Endodermal cell (in vitro differentiated cells): ENCODE results near the gene RAB42. TPM values are rescaled to one million over a fixed set of nuclear protein-coding genes. Genes with fewer than 3 reads are reported as not detected.

Experiments
- DNase-seq: peaks from one replicate; pipeline ENCODE4 v3.0.0-alpha.2; 2017
- H3K27ac ChIP-seq: 2 replicates; pipeline ENCODE4 v1.5.1; 2013; ENCODE audit warnings: mild to moderate bottlenecking, low read depth, low read length, moderate library complexity
- H3K27me3 ChIP-seq: 2 replicates; pipeline ENCODE4 v1.6.1; 2013; ENCODE audit warnings: mild to moderate bottlenecking, low read length, moderate library complexity; ENCODE audit not compliant: insufficient read depth, control insufficient read depth, poor library complexity, severe bottlenecking
- H3K36me3 ChIP-seq: 2 replicates; pipeline ENCODE4 v1.7.0; 2013; ENCODE audit warnings: mild to moderate bottlenecking, low read length, moderate library complexity; ENCODE audit not compliant: control insufficient read depth, insufficient read depth
- H3K4me1 ChIP-seq: one replicate; pipeline ENCODE4 v1.7.0; 2013; ENCODE audit warnings: low read length; ENCODE audit not compliant: control insufficient read depth, insufficient read depth
- H3K4me3 ChIP-seq: 2 replicates; pipeline ENCODE4 v1.5.1; 2013; ENCODE audit warnings: mild to moderate bottlenecking, low read length, moderate library complexity
- H3K9ac ChIP-seq: 2 replicates; pipeline ENCODE4 v1.6.1; 2013; ENCODE audit warnings: mild to moderate bottlenecking, low read length, moderate library complexity; ENCODE audit not compliant: poor library complexity, severe bottlenecking; ENCODE audit errors: extremely low read depth
- H3K9me3 ChIP-seq: 2 replicates; pipeline ENCODE4 v1.6.1; 2013; ENCODE audit warnings: mild to moderate bottlenecking, low read length, moderate library complexity; ENCODE audit not compliant: control insufficient read depth
- H3K27ac Mint-ChIP-seq: 2 replicates; pipeline ENCODE4 v1.8.0; 2020; ENCODE audit warnings: mixed read lengths
- H3K27me3 Mint-ChIP-seq: 2 replicates; pipeline ENCODE4 v1.8.0; 2021; ENCODE audit warnings: mild to moderate bottlenecking, mixed read lengths; ENCODE audit not compliant: insufficient read depth
- H3K36me3 Mint-ChIP-seq: 2 replicates; pipeline ENCODE4 v1.8.0; 2020; ENCODE audit warnings: low read depth, mixed read lengths
- H3K4me1 Mint-ChIP-seq: 2 replicates; pipeline ENCODE4 v1.8.0; 2020; ENCODE audit warnings: mixed read lengths
- H3K4me3 Mint-ChIP-seq: 2 replicates; pipeline ENCODE4 v1.8.0; 2020; ENCODE audit warnings: mild to moderate bottlenecking, moderate library complexity, mixed read lengths
- H3K9me3 Mint-ChIP-seq: 2 replicates; pipeline ENCODE4 v1.8.0; 2020; ENCODE audit warnings: mild to moderate bottlenecking, mixed read lengths
- CTCF ChIP-seq: fragments of 200-600 bp; sonication (generic); conservative IDR thresholded peaks from 2 replicates; pipeline ENCODE4 v1.5.0; 2021; ENCODE audit warnings: antibody characterized with exemption, mild to moderate bottlenecking
- WGBS, 2 experiments: methylation state at CpG; one replicate each; pipeline versions ENCODE4 v1.1.5 to v1.1.7; 2013; ENCODE audit warnings: missing lambda C conversion rate in 2 of 2, mixed read lengths in 1 of 2; ENCODE audit not compliant: insufficient coverage in 1 of 2, insufficient read length in 1 of 2; 5-methylcytosine and 5-hydroxymethylcytosine counted together
- total RNA-seq, 2 donors: library from RNA; stranded (reverse); fragmentation: NEBNext Ultra II Directional in 1 of 2; extraction: Animal tissue kit (Norgen Biotek cat#: 25700) in 1 of 2; gene quantifications; 2 replicates in 1 of 2; 3 replicates in 1 of 2; pipeline ENCODE4 v1.2.1, GENCODE V29; 2021

Gene RAB42
- total RNA-seq, 2 donors from 2014 or later: 2.1 to 3.0 TPM

GRCh38 chr1:28632560-28632959, 40.5 kb downstream of the RAB42 start:
- no peak overlapping the region for H3K4me3 Mint-ChIP-seq
- no peak overlapping the region for H3K4me3 ChIP-seq
- H3K27me3 ChIP-seq: no peaks in the 10 kb centered on the region
- no peak for TF ChIP-seq CTCF
- H3K36me3 Mint-ChIP-seq: peaks cover 14% of the 10 kb centered on the region
- H3K27me3 Mint-ChIP-seq: no peaks in the 10 kb centered on the region
- H3K36me3 ChIP-seq: peaks cover 5% of the 10 kb centered on the region
- no peak overlapping the region for H3K27ac ChIP-seq
- WGBS, 2 experiments: 96 to 100% methylated on average over 2 to 4 of the region's 4 CpGs
- H3K4me1 Mint-ChIP-seq: no peaks in the 10 kb centered on the region
- H3K9ac ChIP-seq: no peak overlapping the region
- H3K4me1 ChIP-seq: no peaks in the 10 kb centered on the region
- no peaks in the 10 kb centered on the region for H3K9me3 Mint-ChIP-seq
- no peaks in the 10 kb centered on the region for H3K9me3 ChIP-seq
- DNase-seq: no peak
- H3K27ac Mint-ChIP-seq: no peak overlapping the region

GRCh38 chr1:28640766-28641165, 48.7 kb downstream of the RAB42 start:
- Histone ChIP-seq H3K27me3 (no peaks in the 10 kb centered on the region), H3K9me3 (no peaks in the 10 kb centered on the region), H3K4me3 (no peak overlapping the region), H3K4me1 (no peaks in the 10 kb centered on the region), H3K9ac (no peak overlapping the region), H3K36me3 (no peaks in the 10 kb centered on the region), H3K27ac (no peak overlapping the region)
- DNase-seq: peak; percentile 59
- TF ChIP-seq CTCF: peak; percentile 65
- peaks cover 3% of the 10 kb centered on the region for H3K36me3 Mint-ChIP-seq
- no peaks in the 10 kb centered on the region for H3K27me3 Mint-ChIP-seq
- H3K9me3 Mint-ChIP-seq: no peaks in the 10 kb centered on the region
- peaks cover 22% of the 10 kb centered on the region for H3K4me1 Mint-ChIP-seq
- 80 to 88% methylated on average over 1 of the region's 1 CpG for WGBS, 2 experiments
- peak overlapping the region; percentile 99 for H3K4me3 Mint-ChIP-seq
- H3K27ac Mint-ChIP-seq: no peak overlapping the region

GRCh38 chr1:28642056-28642846, 50.2 kb downstream of the RAB42 start:
- H3K27me3 Mint-ChIP-seq: no peaks in the 10 kb centered on the region

More at GRCh38 chr1:28642056-28642846, 50.2 kb downstream of the RAB42 start:
- no peaks in the 10 kb centered on the region for H3K36me3 Mint-ChIP-seq
- no peak for TF ChIP-seq CTCF
- peak overlapping the region; percentile 98 for H3K27ac Mint-ChIP-seq
- Histone ChIP-seq H3K27ac (peak overlapping the region; percentile 84), H3K9ac (peak overlapping the region; percentile 94), H3K9me3 (no peaks in the 10 kb centered on the region), H3K27me3 (no peaks in the 10 kb centered on the region), H3K4me3 (peak overlapping the region; percentile 96), H3K4me1 (no peaks in the 10 kb centered on the region), H3K36me3 (no peaks in the 10 kb centered on the region)
- 0 to 1% methylated on average over 7 to 26 of the region's 26 CpGs for WGBS, 2 experiments
- H3K4me3 Mint-ChIP-seq: peak overlapping the region; percentile 99
- H3K9me3 Mint-ChIP-seq: no peaks in the 10 kb centered on the region
- H3K4me1 Mint-ChIP-seq: peaks cover 25% of the 10 kb centered on the region
- DNase-seq: no peak
